Upper lobe of right lung (tissue), 1 donor: ENCODE data around the gene FOXN3. TPM values are rescaled to one million over a fixed set of nuclear protein-coding genes. Genes with fewer than 3 reads are reported as not detected.

Source experiments
- ATAC-seq: fragments of 200-7000 bp; cut with Tn5 transposase; one replicate; pipeline ENCODE4 v1.9.1; 2020; ENCODE audit warnings: mild to moderate bottlenecking, moderate library complexity
- DNase-seq: peaks from one replicate; pipeline ENCODE4 v3.0.0-alpha.2; 2020
- H3K27ac ChIP-seq: fragments of 200-600 bp; one replicate; pipeline ENCODE4 v1.8.0; 2022
- H3K27me3 ChIP-seq: fragments of 200-600 bp; one replicate; pipeline ENCODE4 v1.8.0; 2022; ENCODE audit warnings: mild to moderate bottlenecking
- H3K36me3 ChIP-seq: fragments of 200-600 bp; one replicate; pipeline ENCODE4 v1.8.0; 2022
- H3K4me1 ChIP-seq: fragments of 200-600 bp; one replicate; pipeline ENCODE4 v1.8.0; 2022
- H3K4me3 ChIP-seq: fragments of 200-600 bp; one replicate; pipeline ENCODE4 v1.8.0; 2022; ENCODE audit warnings: mild to moderate bottlenecking
- H3K9me3 ChIP-seq: fragments of 200-600 bp; one replicate; pipeline ENCODE4 v1.8.0; 2022
- intact Hi-C: fragments of 100-400 bp; cut with DNase I; formaldehyde crosslinking; loops from one replicate; pipeline ENCODE4 v1.11.0; 2022
- total RNA-seq: library from RNA; stranded (reverse); fragmentation: NEBNext Ultra II Directional; extraction: Animal tissue kit (Norgen Biotek cat#: 25700); gene quantifications from one replicate; pipeline ENCODE4 v1.2.1, GENCODE V29; 2021
- TF ChIP-seq, protein P1 (sequence below): fragments of 200-600 bp; IDR thresholded peaks from one replicate; pipeline ENCODE4 v1.8.0; 2022; ENCODE audit warnings: antibody characterized with exemption
- donor health status: DM: no; HTN: yes; CAD: no; lungs with severe emphysema.

FOXN3 gene
- total RNA-seq, 1 donor from 2014 or later: 103 TPM

GRCh38 chr14:89186856-89187376, 230.1 kb downstream of the FOXN3 start:
- Histone ChIP-seq H3K4me3 (no peak overlapping the region), H3K27me3 (no peaks in the 10 kb centered on the region), H3K4me1 (no peaks in the 10 kb centered on the region), H3K9me3 (no peaks in the 10 kb centered on the region), H3K27ac (no peak overlapping the region), H3K36me3 (no peaks in the 10 kb centered on the region)
- no peak for DNase-seq
- TF ChIP-seq, protein P1, sequence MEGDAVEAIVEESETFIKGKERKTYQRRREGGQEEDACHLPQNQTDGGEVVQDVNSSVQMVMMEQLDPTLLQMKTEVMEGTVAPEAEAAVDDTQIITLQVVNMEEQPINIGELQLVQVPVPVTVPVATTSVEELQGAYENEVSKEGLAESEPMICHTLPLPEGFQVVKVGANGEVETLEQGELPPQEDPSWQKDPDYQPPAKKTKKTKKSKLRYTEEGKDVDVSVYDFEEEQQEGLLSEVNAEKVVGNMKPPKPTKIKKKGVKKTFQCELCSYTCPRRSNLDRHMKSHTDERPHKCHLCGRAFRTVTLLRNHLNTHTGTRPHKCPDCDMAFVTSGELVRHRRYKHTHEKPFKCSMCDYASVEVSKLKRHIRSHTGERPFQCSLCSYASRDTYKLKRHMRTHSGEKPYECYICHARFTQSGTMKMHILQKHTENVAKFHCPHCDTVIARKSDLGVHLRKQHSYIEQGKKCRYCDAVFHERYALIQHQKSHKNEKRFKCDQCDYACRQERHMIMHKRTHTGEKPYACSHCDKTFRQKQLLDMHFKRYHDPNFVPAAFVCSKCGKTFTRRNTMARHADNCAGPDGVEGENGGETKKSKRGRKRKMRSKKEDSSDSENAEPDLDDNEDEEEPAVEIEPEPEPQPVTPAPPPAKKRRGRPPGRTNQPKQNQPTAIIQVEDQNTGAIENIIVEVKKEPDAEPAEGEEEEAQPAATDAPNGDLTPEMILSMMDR: no peak
- no peak for ATAC-seq
- intact Hi-C loops: no loop called here

GRCh38 chr14:89185919-89186855, 230.8 kb downstream of the FOXN3 start:
- no peak overlapping the region for H3K4me3 ChIP-seq
- H3K27me3 ChIP-seq: no peaks in the 10 kb centered on the region
- H3K36me3 ChIP-seq: no peaks in the 10 kb centered on the region
- ATAC-seq (no peak), DNase-seq (no peak)
- intact Hi-C loops: no loop called here
- H3K27ac ChIP-seq: no peak overlapping the region
- no peaks in the 10 kb centered on the region for H3K9me3 ChIP-seq
- TF ChIP-seq, protein P1: no peak
- H3K4me1 ChIP-seq: no peaks in the 10 kb centered on the region

- ATAC-seq (no peak), DNase-seq (no peak)
- Histone ChIP-seq H3K4me3 (no peak overlapping the region), H3K9me3 (no peaks in the 10 kb centered on the region), H3K27me3 (no peaks in the 10 kb centered on the region), H3K36me3 (no peaks in the 10 kb centered on the region), H3K4me1 (no peaks in the 10 kb centered on the region), H3K27ac (no peak overlapping the region)
- intact Hi-C loops: no loop called here
- TF ChIP-seq, protein P1: no peak
Observed at GRCh38 chr14:89184952-89185351, 232.1 kb downstream of the FOXN3 start.

- H3K9me3 ChIP-seq: no peaks in the 10 kb centered on the region
- no peak for ATAC-seq
- H3K27me3 ChIP-seq: no peaks in the 10 kb centered on the region
- no peaks in the 10 kb centered on the region for H3K36me3 ChIP-seq
- H3K27ac ChIP-seq: no peak overlapping the region
- no peak for DNase-seq
- TF ChIP-seq, protein P1: no peak
- no peaks in the 10 kb centered on the region for H3K4me1 ChIP-seq
- intact Hi-C loops: no loop called here
- H3K4me3 ChIP-seq: no peak overlapping the region
Observed at GRCh38 chr14:89182326-89182725, 234.7 kb downstream of the FOXN3 start.

GRCh38 chr14:89180546-89180945, 236.5 kb downstream of the FOXN3 start:
- no peak overlapping the region for H3K4me3 ChIP-seq
- TF ChIP-seq, protein P1: no peak
- H3K27ac ChIP-seq: no peak overlapping the region
- no peaks in the 10 kb centered on the region for H3K27me3 ChIP-seq
- no peak for DNase-seq
- ATAC-seq: no peak
- peaks cover 10% of the 10 kb centered on the region for H3K4me1 ChIP-seq
- intact Hi-C loops: no loop called here
- peaks cover 2% of the 10 kb centered on the region for H3K36me3 ChIP-seq
- H3K9me3 ChIP-seq: no peaks in the 10 kb centered on the region
